Caki2 (cell line): ENCODE measurements around the gene ZNF383. TPM values are rescaled to one million over a fixed set of nuclear protein-coding genes. Genes with fewer than 3 reads are reported as not detected.
"Not testable (repeated sequence)": the region's sequence is repeated elsewhere in the genome, so short reads cannot be mapped to it uniquely, and the experiment has no call there.

Source experiments
- DNase-seq: peaks from one replicate; pipeline ENCODE4 v3.0.0-alpha.2; 2015; ENCODE audit warnings: low read depth
- in situ Hi-C: cut with HindIII; loops from 2 replicates; pipeline ENCODE4 v1.10.0; 2016; ENCODE audit warnings: low sequenced_read_pairs, low pct_unique_long_range_greater_than_20kb, mixed read lengths
- total RNA-seq: library from RNA; depleted of rRNA; stranded (reverse); fragments of >200 nt; shearing (Covaris generic); gene quantifications from 2 replicates; pipeline ENCODE4 v1.2.3, GENCODE V29; 2014; ENCODE audit warnings: low replicate concordance; rRNA removed

The ZNF383 gene
- total RNA-seq, result 2.8 and 11.6 TPM in 2 replicates

DNA sequence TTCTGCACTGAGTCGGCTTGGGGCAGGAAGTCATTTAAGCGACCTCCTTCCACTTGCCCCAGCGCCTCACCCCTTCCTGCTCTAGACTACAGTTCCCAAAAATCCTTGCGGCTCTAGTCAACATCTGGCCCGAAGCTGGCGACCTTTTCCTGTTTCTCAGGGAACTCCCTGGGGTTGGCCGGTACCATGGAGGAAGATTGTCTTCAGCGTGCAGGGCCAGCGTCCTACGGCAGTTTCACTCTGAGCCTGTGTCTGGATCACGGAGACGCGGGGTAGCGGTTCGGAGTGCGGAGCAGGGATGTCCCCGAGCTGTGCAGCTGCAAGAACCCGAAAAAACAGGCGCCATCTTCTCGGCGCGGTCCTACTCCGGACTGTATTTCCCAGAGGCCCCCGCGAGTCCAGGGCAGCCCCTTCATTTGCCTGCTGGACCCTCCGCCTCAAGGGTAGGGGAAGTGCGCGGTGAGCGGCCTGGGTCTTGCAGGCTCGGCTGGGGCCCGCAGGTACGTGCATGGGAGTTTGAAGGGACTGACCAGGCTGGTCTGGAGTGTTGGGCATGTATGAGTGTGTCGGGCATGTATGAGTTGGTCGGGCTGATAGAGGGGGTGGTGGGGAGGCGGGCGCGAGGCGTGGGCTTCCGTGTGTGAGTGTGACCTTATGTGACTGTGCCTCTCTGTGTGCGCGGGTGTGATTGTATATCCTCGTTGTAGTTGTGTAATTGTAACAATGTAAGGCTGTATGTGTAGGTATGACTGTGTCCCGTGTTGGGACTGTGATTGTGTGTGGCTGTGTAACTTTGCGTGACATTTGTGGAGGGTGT, at the start of gene ZNF383:
ZNF383 (plus strand) TSS at position 440 of the 817 bp plus-strand sequence. CDS start 12,240 bp downstream, outside the sequence.
- in situ Hi-C loops, result no loop called here
- DNase-seq, result peak; percentile 95

DNA sequence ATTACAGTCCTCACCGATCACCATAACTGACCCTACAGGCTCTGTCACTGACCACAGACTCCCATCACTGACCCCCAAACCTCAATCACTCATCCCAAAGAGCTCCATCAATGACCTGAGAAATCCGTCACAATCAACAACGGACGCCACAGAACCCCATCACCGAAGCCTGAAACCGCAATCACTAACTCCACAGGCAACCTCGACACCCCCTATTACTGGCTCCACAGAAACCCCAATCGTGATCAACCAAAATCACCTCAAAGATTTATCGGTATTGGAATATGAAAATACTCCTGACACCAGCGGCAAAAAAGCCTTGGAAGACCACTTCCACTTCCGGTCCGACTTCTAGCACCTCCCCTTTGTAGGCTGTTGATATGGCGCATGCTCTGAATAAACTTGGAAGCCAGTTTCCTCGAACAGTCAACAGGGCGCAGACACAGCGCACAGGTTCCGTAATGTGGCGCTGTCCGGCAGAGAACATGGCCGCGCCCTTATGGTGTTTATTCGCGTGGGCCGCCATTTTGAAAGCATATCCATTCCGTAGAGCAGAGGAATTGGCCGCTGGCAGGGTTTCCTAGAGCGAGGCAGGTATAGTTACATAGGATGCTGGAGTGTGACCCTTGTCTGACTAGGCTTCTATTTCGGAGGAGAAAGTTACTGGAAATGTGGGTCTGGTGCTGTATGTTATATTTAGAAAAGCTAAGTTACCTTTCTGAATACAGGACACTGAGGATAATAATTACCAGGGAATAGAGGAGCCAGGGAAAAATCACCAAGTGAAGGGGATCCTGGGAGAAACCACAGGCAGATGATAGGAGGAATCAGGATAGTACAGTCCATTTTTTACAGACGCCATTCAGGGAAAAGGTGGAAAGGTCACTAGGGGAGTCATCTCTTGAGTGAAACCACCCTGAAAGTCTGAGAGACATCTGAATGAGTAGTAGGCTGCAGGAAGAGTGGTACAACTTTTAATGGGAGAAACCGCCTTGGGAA, 45.3 kb upstream of the ZNF383 start, which contains the start of gene ZNF585A:
ZNF585A (minus strand) TSS at position 328 of the 999 bp plus-strand sequence. CDS start 2,785 bp downstream, outside the sequence.
- DNase-seq, result peak; percentile 97
- in situ Hi-C loops, result no loop called here

DNA sequence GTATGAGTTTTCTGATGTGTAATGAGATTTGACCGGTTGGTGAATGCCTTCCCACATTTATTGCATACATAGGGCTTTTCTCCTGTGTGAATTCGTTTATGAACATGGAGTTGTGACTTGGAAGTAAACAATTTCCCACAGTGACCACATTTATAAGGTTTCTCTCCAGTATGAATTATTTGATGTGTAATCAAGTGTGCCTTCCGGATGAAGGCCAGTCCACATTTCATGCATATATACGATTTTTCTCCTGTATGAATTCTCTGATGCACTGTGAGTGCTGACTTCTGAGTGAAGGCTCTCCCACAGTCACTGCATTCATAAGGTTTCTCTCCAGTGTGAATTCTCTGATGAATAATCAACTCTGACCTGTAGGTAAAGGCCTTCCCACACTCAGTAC, 31.9 kb upstream of the ZNF383 start:
- in situ Hi-C loops, DNase-seq: not testable (repeated sequence)

DNA sequence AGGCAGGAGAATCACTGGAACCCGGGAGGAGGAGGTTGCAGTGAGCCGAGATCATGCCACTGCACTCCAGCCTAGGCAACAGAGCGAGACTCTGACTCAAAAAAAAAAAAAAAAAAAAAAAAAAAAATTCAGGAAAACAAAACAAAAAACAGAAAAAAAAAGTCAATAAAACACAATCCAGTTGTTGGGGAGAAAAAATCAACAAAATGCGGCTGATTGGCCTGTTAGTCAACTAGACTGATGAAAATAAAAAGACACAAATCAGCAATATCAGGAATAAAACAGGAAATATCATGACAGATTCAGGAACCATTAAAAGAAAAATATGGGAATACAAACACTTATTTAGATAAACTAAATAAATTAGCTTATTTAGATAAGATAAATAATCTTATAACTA, 22.8 kb upstream of the ZNF383 start:
- in situ Hi-C loops, DNase-seq: not testable (repeated sequence)

DNA sequence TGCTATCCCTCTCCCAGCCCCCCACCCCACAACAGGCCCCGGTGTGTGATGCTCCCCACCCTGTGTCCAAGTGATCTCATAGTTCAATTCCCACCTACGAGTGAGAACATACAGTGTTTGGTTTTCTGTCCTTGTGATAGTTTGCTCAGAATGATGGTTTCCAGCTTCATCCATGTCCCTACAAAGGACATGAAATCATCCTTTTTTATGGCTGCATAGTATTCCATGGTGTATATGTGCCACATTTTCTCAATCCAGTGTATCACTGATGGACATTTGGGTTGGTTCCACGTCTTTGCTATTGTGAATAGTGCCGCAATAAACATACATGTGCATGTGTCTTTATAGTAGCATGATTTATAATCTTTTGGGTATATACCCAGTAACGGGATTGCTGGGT, 20.9 kb upstream of the ZNF383 start:
- DNase-seq, in situ Hi-C loops: not testable (repeated sequence)

DNA sequence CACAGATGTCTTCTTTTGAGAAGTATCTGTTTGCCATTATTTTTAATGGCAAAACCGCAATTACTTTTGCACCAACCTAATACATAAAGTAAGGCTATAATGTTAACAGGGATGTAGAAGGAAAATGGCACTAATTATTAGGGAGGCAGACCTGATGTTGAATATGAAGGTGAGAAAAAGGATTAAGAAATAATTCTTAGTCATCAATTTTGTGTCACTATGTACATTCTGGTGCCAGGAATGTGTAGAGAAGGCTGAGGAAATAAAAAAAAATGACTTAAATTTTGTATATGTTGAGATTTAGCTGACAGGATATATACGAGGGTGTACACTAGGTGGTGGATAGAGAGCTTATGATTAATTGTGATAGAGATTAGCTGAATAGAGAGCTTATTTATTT, 20.2 kb upstream of the ZNF383 start:
- no peak for DNase-seq
- in situ Hi-C loops, result no loop called here

DNA sequence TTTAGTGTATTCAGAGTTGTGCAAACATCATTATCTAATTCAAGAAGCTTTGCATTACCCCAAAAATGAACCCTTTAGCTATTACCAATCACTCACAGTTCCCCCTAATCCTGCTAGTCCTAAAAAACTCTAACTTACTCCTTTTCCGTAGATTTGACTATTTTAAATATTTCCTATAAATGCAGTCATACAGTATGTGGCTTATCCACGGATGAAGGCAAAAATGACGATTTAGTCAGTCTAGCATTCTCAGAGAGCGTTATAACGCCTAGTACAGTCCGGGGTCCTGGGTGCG, 587 bp upstream of the ZNF383 start:
- in situ Hi-C loops, result no loop called here
- DNase-seq, result no peak

DNA sequence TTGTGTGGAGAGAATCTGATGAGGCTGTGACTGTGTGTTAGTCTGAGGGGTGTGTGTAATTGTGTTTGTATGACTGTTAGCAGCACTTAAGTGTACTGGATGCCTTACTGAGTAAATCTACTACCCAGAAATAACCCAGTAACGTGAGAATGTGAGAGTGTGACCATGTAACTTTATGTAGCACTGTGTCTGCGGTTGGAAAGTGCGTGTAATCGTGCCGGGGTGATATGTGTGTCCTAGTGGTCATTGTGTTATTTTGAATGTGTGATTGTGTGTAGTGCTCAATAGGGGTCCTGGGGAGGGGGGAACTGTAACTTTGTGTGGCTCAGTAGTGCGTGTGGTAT, 550 bp downstream of the ZNF383 start:
- DNase-seq, result no peak
- in situ Hi-C loops, result no loop called here

DNA sequence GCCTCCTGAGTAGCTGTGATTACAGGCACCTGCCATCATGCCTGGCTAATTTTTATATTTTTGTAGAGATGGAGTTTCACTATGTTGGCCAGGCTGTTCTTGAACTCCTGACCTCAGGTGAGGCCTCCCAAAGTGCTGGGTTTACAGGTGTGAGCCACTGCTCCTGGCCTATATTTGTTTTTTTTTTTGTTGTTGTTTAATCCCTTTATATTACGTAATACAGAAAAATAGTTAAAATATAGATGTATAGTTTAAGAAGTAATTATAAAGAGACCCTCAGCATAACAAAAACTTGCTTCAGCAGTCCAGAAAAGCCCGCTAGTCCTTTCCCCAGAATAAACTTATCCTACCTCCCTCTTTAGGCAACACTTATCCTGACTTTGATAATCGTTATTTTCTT, 2.4 kb downstream of the ZNF383 start:
- no peak for DNase-seq
- in situ Hi-C loops, result no loop called here

DNA sequence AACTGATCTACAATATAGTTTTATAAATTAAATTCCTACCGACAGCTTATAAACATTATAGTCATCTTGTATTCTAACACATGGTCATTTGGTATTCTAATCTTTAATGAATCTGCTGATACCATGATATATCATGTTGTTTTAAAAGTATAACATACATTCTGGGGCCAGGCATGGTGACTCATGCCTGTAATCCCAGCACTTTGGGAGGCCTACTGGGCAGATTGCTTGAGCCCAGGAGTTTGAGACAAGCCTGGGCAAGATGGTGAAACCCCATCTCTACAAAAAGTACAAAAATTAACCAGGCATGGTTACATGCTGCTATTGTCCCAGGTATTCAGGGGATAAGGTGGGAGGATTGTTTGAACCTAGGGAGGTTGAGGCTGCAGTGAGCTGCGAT, 3.1 kb downstream of the ZNF383 start:
- DNase-seq, result no peak
- in situ Hi-C loops, result no loop called here

DNA sequence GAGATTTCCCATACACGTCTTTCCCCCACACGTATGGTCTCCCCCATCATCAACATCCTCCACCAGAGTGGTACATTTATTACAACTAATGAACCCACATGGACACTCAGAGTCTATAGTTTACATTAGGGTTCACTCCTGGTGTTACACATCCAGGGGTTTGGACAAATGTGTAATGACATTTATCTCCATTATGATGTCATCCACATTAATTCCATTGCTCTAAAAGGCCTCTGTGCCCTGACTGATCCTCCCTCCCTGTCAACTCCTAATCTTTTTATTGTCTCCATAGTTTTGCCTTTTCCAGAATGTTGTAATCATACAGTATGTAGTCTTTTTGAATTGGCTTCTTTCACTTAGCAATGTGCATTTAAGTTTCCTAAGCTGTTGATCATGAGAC, 8.2 kb downstream of the ZNF383 start:
- in situ Hi-C loops, result no loop called here
- no peak for DNase-seq

DNA sequence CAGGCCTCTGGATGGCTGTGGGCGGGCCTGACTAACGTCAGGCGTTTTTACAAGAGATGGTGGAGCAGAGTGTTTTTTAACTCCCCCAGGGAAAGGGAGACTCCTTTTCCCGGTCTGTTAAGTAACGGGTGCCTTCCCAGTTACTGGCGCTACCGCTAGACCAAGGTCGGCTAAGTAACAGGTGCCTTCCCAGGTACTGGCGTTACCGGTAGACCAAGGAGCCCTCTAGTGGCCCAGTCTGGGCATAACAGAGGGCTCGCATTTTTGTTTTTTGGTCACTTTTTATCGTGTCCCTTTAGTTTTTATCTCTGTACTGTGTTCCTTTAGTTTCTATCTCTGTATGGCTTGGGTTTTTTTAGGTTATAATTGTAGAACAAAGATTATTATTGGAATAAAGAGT, 10.0 kb downstream of the ZNF383 start:
- peak; percentile 21 for DNase-seq
- in situ Hi-C loops, result no loop called here

DNA sequence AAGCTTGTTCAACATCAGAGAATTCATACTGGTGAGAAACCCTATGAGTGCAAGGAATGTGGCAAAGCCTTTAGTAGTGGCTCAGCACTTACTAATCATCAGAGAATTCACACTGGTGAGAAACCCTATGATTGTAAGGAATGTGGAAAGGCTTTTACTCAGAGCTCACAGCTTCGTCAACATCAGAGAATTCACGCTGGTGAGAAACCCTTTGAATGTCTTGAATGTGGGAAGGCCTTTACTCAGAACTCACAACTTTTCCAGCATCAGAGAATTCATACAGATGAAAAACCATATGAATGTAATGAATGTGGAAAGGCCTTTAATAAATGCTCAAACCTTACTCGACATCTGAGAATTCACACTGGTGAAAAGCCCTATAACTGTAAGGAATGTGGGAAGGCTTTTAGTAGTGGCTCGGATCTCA, 25.2 kb downstream of the ZNF383 start:
- in situ Hi-C loops, result no loop called here
- DNase-seq, result peak; percentile 31

DNA sequence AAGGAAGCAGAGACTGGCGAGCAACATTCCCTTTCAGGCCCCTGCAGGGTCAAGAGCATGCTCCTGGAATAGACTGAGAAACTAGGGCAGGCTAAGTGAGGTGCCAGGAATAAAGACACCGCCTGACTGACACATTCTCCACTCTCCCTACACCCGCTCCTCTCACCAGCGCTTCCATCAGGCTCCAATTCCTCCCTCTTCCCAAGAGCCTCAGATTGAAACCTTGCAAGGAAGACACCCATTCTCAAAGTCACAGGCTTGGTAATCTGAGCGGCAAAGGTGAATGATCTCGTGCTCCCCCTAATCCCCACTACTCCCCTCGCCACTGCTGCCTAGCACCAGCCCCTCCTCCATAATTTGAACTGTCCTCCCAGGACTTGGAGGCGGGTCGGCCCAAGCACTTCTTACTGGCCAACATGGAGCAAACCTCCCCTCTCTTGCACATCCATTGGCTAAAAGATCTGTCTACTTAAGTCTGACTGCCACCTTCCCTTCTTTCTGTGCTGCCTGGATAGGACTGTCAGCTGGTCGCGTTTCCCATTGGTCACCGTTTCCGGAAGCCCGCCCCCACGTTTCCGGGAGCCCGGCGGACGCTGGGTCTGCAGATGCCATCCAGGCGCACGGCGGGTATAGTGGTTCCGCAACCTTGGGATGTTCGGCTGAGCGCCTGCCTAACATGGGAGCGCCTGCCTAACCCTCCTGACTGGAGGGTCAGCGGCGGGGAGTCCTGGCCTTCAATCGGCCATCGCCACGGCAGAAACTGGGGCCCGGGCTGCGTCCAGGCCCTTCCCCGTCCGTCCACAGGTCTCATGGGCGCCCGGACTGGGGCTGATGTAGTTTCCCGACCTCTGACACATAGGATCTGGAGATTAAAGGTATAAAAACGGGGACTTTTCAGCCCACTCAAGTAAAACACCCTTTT, 33.6 kb downstream of the ZNF383 start:
- in situ Hi-C loops, result no loop called here
- DNase-seq, result no peak

DNA sequence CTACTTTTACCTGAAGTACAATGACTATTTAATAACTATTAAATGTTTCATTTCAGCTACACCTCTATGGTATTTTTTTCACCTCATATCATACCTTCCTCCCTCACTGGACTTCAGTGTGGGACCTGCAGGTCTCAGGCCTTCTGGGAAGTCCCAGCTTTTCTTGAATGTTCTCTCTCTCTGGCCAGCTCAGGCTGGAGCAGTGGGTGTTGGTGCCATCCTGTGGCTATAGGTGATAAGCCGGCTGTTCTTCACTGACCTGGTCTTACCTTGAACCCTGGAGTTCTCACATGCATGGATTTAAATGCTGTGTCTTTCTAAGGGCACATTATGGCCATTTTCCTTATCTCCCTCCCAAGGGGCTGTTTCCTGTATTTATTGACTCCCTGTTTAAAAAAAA, 45.0 kb downstream of the ZNF383 start:
- DNase-seq, in situ Hi-C loops: not testable (repeated sequence)

DNA sequence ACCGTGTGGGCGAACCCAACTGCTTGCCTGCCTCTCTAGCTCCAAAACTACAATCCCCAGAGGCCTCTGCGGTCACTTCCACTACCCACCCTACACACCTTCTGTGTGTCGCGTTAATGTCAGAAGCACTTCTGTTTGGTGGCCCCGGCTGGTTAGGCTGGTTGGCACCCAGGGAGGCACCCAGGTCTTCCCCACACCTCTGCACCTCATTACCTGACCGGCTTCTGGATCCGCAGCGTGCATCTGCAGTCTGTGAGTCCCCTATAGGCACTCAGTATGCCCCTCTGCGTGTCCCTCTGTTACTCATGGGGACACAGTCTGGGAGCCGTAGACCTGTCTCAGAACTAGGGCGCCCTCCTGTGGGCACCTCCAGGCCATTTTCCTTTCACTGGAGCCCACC, 49.0 kb downstream of the ZNF383 start:
- DNase-seq, in situ Hi-C loops: not testable (repeated sequence)

DNA sequence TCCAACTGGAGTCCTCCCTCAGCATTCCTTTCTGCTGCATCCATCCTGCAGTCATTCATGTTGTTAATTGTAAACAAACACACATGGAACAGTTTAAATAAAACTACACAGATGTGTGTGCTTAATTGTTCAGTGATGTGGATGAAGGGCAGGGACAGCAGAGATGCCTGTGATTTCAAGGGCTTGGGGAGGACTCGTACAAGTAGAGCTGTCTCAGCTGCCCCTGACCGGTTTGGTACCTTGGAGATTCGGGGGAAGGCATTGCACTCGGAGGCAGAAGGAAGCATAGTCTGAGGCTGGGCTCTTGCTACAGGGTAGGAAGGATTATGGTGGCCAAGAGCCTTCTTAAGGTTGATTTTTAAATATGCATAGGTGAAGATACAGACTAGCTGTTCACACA, 49.7 kb downstream of the ZNF383 start:
- in situ Hi-C loops, DNase-seq: not testable (repeated sequence)

DNA sequence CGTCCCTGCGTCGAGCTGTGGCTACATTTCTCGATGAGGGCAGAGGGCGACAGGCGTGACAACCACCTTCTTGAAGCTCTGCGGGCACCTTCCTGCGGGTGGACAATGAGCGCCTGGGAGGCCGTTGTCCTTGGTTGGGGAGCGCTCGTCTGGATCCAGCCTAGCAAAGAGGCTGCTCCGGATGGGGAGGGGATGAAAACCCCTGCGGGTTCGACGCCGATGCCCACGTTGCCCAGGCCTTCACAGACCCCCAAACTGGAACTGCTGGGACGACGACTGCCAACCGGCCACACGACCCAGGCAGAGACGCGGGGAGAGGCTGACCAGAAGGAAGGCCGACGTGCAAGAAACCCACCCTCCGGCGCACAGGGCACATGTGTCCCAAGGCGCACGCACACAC, 62.6 kb downstream of the ZNF383 start:
- DNase-seq, in situ Hi-C loops: not testable (repeated sequence)
